Ishikawa (cell line): ENCODE measurements around the gene EML4.
A peak's percentile ranks its signal among the peaks of the same experiment; 100 is the strongest.

Experiments used
- CEBPB ChIP-seq: IDR thresholded peaks from 2 replicates; pipeline ENCODE4 v1.6.1; 2012
- CREB1 ChIP-seq: IDR thresholded peaks from 2 replicates; pipeline ENCODE4 v1.6.1; 2012; ENCODE audit warnings: low read depth
- EGR1 ChIP-seq: IDR thresholded peaks from 2 replicates; pipeline ENCODE4 v1.6.1; 2012
- EP300 ChIP-seq: IDR thresholded peaks from 2 replicates; pipeline ENCODE4 v1.6.1; 2012; ENCODE audit warnings: borderline replicate concordance
- FOXM1 ChIP-seq: IDR thresholded peaks from 2 replicates; pipeline ENCODE4 v1.6.1; 2012; ENCODE audit warnings: low read depth, borderline replicate concordance
- MAX ChIP-seq: IDR thresholded peaks from 2 replicates; pipeline ENCODE4 v1.6.1; 2012
- NFIC ChIP-seq: IDR thresholded peaks from 2 replicates; pipeline ENCODE4 v1.6.1; 2012
- RAD21 ChIP-seq: IDR thresholded peaks from 2 replicates; pipeline ENCODE4 v1.6.1; 2012; ENCODE audit warnings: low read depth
- REST ChIP-seq: IDR thresholded peaks from 2 replicates; pipeline ENCODE4 v1.6.1; 2012; ENCODE audit warnings: low read depth, mild to moderate bottlenecking
- TAF1 ChIP-seq: IDR thresholded peaks from 2 replicates; pipeline ENCODE4 v1.6.1; 2012; ENCODE audit warnings: low read depth, mild to moderate bottlenecking
- TCF12 ChIP-seq: IDR thresholded peaks from 2 replicates; pipeline ENCODE4 v1.6.1; 2012; ENCODE audit warnings: low read depth
- TEAD4 ChIP-seq: IDR thresholded peaks from 2 replicates; pipeline ENCODE4 v1.6.1; 2012
- YY1 ChIP-seq: IDR thresholded peaks from 2 replicates; pipeline ENCODE4 v1.6.1; 2012; ENCODE audit warnings: low read depth
- ZBTB7A ChIP-seq: IDR thresholded peaks from 2 replicates; pipeline ENCODE4 v1.6.1; 2012; ENCODE audit warnings: low read depth
- TF ChIP-seq, protein P1 (sequence below): IDR thresholded peaks from 2 replicates; pipeline ENCODE4 v1.6.1; 2012

Gene EML4

GRCh38 chr2:42325609-42326008 lies 156.5 kb downstream of the EML4 start:
- TF ChIP-seq TAF1 (no peak), CREB1 (no peak), EP300 (no peak), YY1 (no peak), TCF12 (no peak), TEAD4 (no peak), MAX (no peak), RAD21 (no peak), ZBTB7A (no peak), EGR1 (no peak), FOXM1 (no peak), CEBPB (no peak), NFIC (no peak), REST (no peak)
- TF ChIP-seq, protein P1, sequence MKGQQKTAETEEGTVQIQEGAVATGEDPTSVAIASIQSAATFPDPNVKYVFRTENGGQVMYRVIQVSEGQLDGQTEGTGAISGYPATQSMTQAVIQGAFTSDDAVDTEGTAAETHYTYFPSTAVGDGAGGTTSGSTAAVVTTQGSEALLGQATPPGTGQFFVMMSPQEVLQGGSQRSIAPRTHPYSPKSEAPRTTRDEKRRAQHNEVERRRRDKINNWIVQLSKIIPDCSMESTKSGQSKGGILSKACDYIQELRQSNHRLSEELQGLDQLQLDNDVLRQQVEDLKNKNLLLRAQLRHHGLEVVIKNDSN, result no peak

- TF ChIP-seq FOXM1, result no peak
- TF ChIP-seq, protein P1, result no peak
Observed at GRCh38 chr2:42327125-42327524, 158.0 kb downstream of the EML4 start.

DNA sequence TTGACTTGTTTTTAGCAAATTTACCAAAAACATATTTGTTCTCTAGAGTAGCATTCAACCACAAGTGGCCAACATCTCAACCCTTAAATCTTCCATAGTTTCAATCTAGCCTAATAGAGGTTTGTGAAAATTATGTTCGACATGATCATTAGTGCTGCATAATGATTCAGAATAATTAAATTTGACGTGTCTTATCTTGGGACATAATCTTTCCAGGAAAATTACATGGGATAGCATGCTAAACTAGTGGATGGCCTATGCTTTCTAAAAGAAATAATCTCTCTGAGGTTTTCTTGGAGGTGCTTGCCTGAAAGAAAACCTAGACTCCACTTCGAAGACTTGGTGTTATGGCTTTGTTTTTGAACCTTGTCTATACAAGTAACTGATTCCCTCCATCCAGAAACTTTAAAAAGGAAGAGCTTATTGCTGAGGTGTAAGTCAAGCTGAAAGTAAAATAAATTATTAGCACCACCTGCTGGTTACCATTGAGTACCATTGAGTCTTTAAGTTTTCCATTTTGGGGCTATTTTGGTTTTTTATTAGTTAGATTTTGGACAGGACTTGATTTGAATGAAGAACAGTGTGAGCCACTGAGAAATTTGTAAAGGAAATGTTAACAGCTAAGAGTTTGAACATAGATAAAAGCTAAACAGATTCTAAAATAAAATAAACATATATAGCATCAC lies 159.1 kb downstream of the EML4 start:
- TF ChIP-seq RAD21 (peak; percentile 50), TEAD4 (no peak)

- TF ChIP-seq NFIC (no peak), CREB1 (no peak)
Observed at GRCh38 chr2:42328923-42329322, 159.8 kb downstream of the EML4 start.

DNA sequence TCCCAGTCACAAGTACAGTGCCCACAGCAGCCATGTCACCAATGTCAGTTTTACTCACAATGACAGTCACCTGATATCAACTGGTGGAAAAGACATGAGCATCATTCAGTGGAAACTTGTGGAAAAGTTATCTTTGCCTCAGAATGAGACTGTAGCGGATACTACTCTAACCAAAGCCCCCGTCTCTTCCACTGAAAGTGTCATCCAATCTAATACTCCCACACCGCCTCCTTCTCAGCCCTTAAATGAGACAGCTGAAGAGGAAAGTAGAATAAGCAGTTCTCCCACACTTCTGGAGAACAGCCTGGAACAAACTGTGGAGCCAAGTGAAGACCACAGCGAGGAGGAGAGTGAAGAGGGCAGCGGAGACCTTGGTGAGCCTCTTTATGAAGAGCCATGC lies 160.6 kb downstream of the EML4 start:
- no peak for TF ChIP-seq FOXM1
- no peak for TF ChIP-seq MAX
- TF ChIP-seq, protein P1, result no peak
- no peak for TF ChIP-seq NFIC
- TF ChIP-seq CEBPB, result no peak
- TF ChIP-seq YY1, result no peak
- TF ChIP-seq TAF1, result no peak
- no peak for TF ChIP-seq TEAD4
- TF ChIP-seq TCF12, result no peak
- TF ChIP-seq EP300, result no peak
- no peak for TF ChIP-seq RAD21
- no peak for TF ChIP-seq REST
- no peak for TF ChIP-seq EGR1
- TF ChIP-seq ZBTB7A, result no peak

DNA sequence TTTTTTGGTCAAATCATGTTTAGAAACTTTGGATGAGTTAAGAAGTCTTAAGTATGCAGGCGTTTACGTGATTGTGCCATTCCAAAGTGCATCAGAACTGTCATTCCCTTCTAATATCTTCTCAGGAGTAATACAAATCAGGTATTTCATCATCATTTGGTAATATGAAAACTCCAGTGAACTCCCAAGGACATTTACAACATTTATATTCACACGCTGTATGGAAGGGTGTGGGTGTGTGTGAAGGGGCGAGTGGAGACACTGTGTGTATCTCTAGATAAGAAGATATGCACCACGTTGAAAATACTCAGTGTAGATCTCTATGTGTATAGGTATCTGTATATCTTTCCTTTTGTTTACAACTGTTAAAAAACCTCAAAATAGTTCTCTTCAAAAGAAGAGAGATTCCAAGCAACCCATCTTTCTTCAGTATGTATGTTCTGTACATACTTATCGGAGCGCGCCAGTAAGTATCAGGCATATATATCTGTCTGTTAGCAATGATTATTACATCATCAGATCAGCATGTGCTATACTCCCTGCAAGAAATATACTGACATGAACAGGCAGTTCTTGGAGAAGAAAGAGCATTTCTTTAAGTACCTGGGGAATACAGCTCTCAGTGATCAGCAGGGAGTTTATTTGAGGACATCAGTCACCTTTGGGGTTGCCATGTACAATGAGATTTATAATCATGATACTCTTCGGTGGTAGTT lies 162.6 kb downstream of the EML4 start:
- TF ChIP-seq RAD21, result no peak
- TF ChIP-seq REST, result no peak
- no peak for TF ChIP-seq ZBTB7A
- no peak for TF ChIP-seq TEAD4
